KOPT-K1 (cell line): Measurements from ENCODE around the gene NEURL3.

Source experiments
- H3K27ac ChIP-seq: fragments of 200-600 bp; sonication (generic); 2 replicates; pipeline ENCODE4 v1.5.1; 2016; ENCODE audit warnings: antibody characterized with exemption, mild to moderate bottlenecking, low read depth, low read length; ENCODE audit not compliant: poor library complexity, severe bottlenecking
- H3K36me3 ChIP-seq: fragments of 200-600 bp; sonication (generic); 2 replicates; pipeline ENCODE4 v1.5.1; 2017; ENCODE audit warnings: antibody characterized with exemption, mild to moderate bottlenecking, low read length, moderate library complexity; ENCODE audit not compliant: insufficient read depth
- H3K9me3 ChIP-seq: fragments of 200-600 bp; sonication (generic); 2 replicates; pipeline ENCODE4 v1.5.1; 2017; ENCODE audit warnings: antibody characterized with exemption, low read length, mild to moderate bottlenecking; ENCODE audit not compliant: insufficient read depth, poor library complexity, severe bottlenecking

NEURL3 gene

GRCh38 chr2:96498021-96498431 lies 7.1 kb downstream of the NEURL3 start:
- H3K36me3 ChIP-seq = no peaks in the 10 kb centered on the region

DNA sequence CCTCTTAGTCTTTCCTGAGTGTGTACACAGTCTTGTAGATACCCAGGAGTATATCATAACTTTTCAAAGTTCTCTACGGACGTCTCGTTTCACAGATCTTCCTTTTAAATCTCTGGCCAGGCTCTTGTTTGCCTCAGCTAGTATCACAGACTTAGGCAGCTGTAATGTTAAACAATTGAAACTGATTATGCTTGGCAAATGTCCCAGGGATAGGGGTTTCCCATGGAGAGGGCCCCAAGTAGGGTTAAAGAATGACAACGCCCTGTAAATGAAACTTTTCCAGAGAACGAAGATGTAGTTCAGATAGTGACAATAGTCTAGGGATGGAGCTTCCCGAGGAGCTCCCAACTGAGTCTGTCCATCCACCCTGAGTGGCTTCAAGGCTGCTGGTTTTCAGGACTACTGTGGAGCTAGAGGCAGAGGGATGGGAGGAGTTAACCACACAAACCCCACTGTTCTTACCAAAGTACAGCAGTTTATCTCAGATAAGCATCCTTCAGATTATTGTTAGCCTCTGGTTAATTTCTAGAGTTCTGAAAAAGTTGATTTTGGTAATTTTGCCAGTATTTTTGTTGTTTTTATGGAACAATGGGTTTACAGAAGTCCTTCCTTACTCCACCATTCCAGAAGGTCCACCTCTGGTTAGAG lies 9.1 kb downstream of the NEURL3 start:
- peaks cover 18% of the 10 kb centered on the region for H3K9me3 ChIP-seq
- no peaks in the 10 kb centered on the region for H3K36me3 ChIP-seq
- no peak overlapping the region for H3K27ac ChIP-seq

More at GRCh38 chr2:96498021-96498431, 7.1 kb downstream of the NEURL3 start:
- H3K9me3 ChIP-seq = peaks cover 18% of the 10 kb centered on the region
- H3K27ac ChIP-seq = no peak overlapping the region

GRCh38 chr2:96494188-96494587 lies 11.0 kb downstream of the NEURL3 start:
- H3K9me3 ChIP-seq = peaks cover 18% of the 10 kb centered on the region
- H3K36me3 ChIP-seq = no peaks in the 10 kb centered on the region
- H3K27ac ChIP-seq = no peak overlapping the region

DNA sequence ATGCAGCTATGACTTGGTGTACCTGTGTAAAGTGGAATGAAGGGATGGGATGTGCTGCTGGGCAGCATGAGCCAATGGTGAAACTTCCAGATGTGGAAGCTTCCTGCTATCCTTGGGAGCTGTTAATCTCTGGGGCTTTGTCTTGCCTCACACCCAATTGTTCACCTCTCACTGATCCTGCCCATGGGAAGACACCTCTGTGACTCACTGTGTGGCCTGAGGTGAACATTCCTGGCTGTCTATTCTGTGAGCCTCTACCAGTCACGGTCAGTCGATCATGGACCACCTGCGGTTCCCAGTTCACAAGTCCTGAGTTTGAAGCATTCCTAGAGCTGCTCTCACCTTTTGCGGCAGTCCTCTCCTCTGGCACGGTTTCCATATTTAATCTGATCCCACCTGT lies 12.1 kb downstream of the NEURL3 start:
- H3K9me3 ChIP-seq = peaks cover 18% of the 10 kb centered on the region
- H3K27ac ChIP-seq = no peak overlapping the region
- no peaks in the 10 kb centered on the region for H3K36me3 ChIP-seq

GRCh38 chr2:96491860-96492497 lies 13.2 kb downstream of the NEURL3 start:
- Histone ChIP-seq H3K9me3 (peaks cover 18% of the 10 kb centered on the region), H3K36me3 (no peaks in the 10 kb centered on the region), H3K27ac (no peak overlapping the region)

- Histone ChIP-seq H3K27ac (no peak overlapping the region), H3K36me3 (no peaks in the 10 kb centered on the region), H3K9me3 (peaks cover 6% of the 10 kb centered on the region)
Observed at GRCh38 chr2:96489663-96490062, 15.5 kb downstream of the NEURL3 start.

DNA sequence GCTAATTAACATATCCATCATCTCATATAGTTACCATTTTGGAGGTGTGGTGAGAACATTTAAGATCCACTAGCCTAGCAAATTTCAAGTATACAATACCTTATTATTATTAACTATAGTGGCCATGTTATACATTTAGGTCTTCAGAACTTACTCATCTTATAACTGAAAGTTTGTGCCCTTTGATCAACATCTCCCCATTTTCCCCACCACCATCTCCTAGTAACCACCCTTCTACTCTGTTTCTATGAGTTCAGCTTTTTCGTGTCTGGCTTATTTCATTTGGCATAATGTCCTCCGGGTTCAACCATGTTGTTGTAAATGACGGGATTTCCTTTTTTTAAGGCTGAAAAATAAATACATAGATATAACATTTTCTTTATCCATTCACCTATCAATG lies 15.9 kb downstream of the NEURL3 start:
- Histone ChIP-seq H3K9me3 (peaks cover 3% of the 10 kb centered on the region), H3K27ac (no peak overlapping the region), H3K36me3 (no peaks in the 10 kb centered on the region)

- H3K9me3 ChIP-seq = no peaks in the 10 kb centered on the region
Observed at GRCh38 chr2:96486696-96487095, 18.5 kb downstream of the NEURL3 start.

GRCh38 chr2:96485751-96486651 lies 19.2 kb downstream of the NEURL3 start:
- no peak overlapping the region for H3K27ac ChIP-seq
- no peaks in the 10 kb centered on the region for H3K36me3 ChIP-seq
- no peaks in the 10 kb centered on the region for H3K9me3 ChIP-seq

More at GRCh38 chr2:96486696-96487095, 18.5 kb downstream of the NEURL3 start:
- no peak overlapping the region for H3K27ac ChIP-seq
- no peaks in the 10 kb centered on the region for H3K36me3 ChIP-seq

DNA sequence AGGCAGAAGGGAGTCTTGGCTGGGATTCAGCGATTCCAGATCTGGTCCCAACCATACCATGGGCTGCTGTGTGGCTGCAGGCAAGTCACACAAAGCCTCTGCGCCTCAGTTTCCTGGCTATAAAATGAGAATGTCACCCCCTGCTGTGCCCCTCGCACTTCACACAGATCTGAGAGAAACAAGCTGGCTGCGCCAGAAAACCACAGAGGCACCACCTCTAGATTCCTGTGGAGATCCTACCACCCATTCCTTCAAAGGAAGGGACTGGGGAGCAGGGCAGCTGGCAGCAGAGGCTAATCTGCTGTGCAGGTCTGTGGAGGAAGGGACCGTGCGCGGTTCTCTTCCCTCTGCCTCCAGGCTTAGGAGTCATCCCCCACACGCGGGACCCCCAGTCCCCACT lies 19.8 kb downstream of the NEURL3 start:
- Histone ChIP-seq H3K27ac (no peak overlapping the region), H3K9me3 (peaks cover 6% of the 10 kb centered on the region), H3K36me3 (no peaks in the 10 kb centered on the region)

GRCh38 chr2:96484091-96484490 lies 21.1 kb downstream of the NEURL3 start:
- Histone ChIP-seq H3K9me3 (peaks cover 6% of the 10 kb centered on the region), H3K27ac (no peak overlapping the region), H3K36me3 (no peaks in the 10 kb centered on the region)

DNA sequence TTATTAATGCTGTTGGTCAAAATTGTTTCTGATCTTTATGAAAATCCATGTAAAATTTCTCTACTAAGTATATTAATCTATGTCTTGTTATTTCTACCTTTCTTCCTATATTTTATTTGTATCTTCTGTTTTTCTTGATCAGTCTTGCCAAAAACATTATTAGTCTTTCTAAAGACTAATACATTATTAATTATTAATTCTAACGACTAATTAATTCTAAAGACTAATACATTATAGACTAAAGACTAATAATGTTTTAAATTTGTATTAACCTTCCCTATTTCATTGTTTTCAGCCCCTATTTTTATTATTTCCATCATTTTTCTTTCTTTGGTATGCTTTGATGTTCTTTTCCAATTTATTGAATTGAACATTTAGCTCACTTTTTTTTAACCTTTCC lies 27.7 kb downstream of the NEURL3 start:
- H3K9me3 ChIP-seq = peaks cover 6% of the 10 kb centered on the region
- no peaks in the 10 kb centered on the region for H3K36me3 ChIP-seq
- no peak overlapping the region for H3K27ac ChIP-seq

DNA sequence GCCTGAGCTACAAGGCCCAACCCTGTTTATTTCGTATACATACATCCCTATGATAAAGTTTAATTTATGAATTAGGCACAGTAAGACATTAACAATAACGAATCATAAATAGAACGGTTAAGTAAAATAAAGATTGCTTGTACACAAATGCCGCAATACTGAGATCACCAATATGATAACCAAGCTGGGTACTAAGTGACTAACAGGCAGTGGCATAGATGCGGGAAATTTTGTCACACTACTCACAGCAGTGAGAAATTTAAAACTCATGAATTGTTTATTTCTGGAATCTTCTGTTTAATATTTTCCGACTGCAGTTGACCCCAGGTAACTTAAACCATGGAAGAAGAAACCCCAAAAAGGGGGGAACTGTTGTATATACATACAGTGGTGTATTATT lies 33.4 kb downstream of the NEURL3 start:
- Histone ChIP-seq H3K36me3 (no peaks in the 10 kb centered on the region), H3K27ac (no peak overlapping the region), H3K9me3 (no peaks in the 10 kb centered on the region)

DNA sequence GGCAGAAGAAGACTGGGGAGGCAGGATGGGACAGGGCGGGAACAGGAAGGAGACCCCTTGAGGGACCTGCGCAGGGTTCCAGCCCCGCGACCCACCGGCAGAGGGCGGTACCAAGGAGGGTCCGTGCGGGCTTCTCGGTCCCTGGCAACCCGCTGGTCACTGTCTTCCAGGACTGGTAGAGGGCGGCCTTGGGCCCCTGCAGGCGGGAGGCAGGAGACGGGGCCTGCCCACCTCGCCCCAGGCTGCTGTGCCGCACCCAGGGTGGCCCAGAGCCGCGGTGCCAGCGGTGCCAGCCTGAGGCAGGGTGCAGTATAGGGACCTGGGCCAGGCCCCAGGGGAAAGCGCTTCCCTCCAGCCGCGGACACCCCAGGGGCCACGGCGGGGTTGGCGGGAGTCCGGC lies 34.5 kb downstream of the NEURL3 start:
- Histone ChIP-seq H3K36me3 (no peaks in the 10 kb centered on the region), H3K27ac (no peak overlapping the region), H3K9me3 (no peaks in the 10 kb centered on the region)

- H3K9me3 ChIP-seq = no peaks in the 10 kb centered on the region
- no peaks in the 10 kb centered on the region for H3K36me3 ChIP-seq
- no peak overlapping the region for H3K27ac ChIP-seq
Observed at GRCh38 chr2:96470109-96470508, 35.0 kb downstream of the NEURL3 start.
